GM12878 (cell line): Measurements from ENCODE around the gene SCGB3A2. TPM values are rescaled to one million over a fixed set of nuclear protein-coding genes. Genes with fewer than 3 reads are reported as not detected.

ENCODE experiments used
- ATAC-seq: fragments of 200-7000 bp; cut with Tn5 transposase; 3 replicates; pipeline ENCODE4 v1.9.1; 2020; ENCODE audit warnings: mild to moderate bottlenecking, moderate library complexity
- BruUV-seq: library from RNA; stranded (reverse); fragments of 400-500 nt; replicated peaks from 2 replicates; lab custom pipeline; 2021; lab: Mats Ljungman, UMichigan
- CTCF ChIA-PET: fragments of 300-600 bp; sonication (Branson Sonifier 250); formaldehyde crosslinking; extraction: SDS; loops from one replicate; lab custom pipeline; 2021; ENCODE audit warnings: inconsistent platforms; lab: Yijun Ruan, JAX
- POLR2A ChIA-PET: fragments of 350-600 bp; formaldehyde crosslinking; extraction: SDS; loops from one replicate; lab custom pipeline; 2021; ENCODE audit warnings: inconsistent platforms; lab: Charles Lee
- RAD21 ChIA-PET: fragments of 300-600 bp; sonication (Branson Sonifier 250); formaldehyde crosslinking; loops from one replicate; lab custom pipeline; 2023; ENCODE audit warnings: antibody characterized with exemption; ENCODE audit not compliant: unreplicated experiment; lab: Charles Lee
- SMC1A ChIA-PET: fragments of 300-600 bp; sonication (Branson Sonifier 250); formaldehyde crosslinking; loops from one replicate; lab custom pipeline; 2023; ENCODE audit not compliant: unreplicated experiment, uncharacterized antibody; lab: Charles Lee
- DNase-seq: peaks from one replicate; pipeline ENCODE4 v3.0.0-alpha.2; 2011; ENCODE audit warnings: low read depth, low spot score
- FAIRE-seq: peaks from 3 replicates; lab custom pipeline; 2011; peaks lifted over from hg19 to GRCh38; lab: Jason Lieb, UNC
- H2AFZ ChIP-seq: 2 replicates; pipeline ENCODE4 v1.6.0; 2011; ENCODE audit warnings: low read depth, low read length, control low read depth; ENCODE audit not compliant: control insufficient read depth
- H3K27ac ChIP-seq: 2 replicates; pipeline ENCODE4 v1.5.1; 2011; ENCODE audit warnings: control low read depth; ENCODE audit not compliant: control insufficient read depth, insufficient read depth
- H3K27me3 ChIP-seq, 2 experiments: replicated peaks in 1 of 2; 2 replicates each; pipeline versions ENCODE4 v1.6.0 to v1.6.1; 2011; ENCODE audit warnings: low read length in 1 of 2; ENCODE audit not compliant: control insufficient read depth in 2 of 2, insufficient read depth in 2 of 2
- H3K36me3 ChIP-seq, 2 experiments: 2 replicates each; pipeline ENCODE4 v1.5.1; 2011; ENCODE audit warnings: low read length in 1 of 2; ENCODE audit not compliant: control insufficient read depth in 2 of 2, insufficient read depth in 2 of 2
- H3K4me1 ChIP-seq: 2 replicates; pipeline ENCODE4 v1.6.1; 2011; ENCODE audit warnings: mild to moderate bottlenecking, low read length, moderate library complexity, mixed read lengths; ENCODE audit not compliant: control insufficient read depth, insufficient read depth
- H3K4me2 ChIP-seq: 2 replicates; pipeline ENCODE4 v1.6.0; 2011; ENCODE audit warnings: control low read depth; ENCODE audit not compliant: control insufficient read depth, insufficient read depth
- H3K4me3 ChIP-seq: fragments of 200-600 bp; sonication (generic); 2 replicates; pipeline ENCODE4 v1.5.1; 2016
- H3K79me2 ChIP-seq: 2 replicates; pipeline ENCODE4 v1.6.0; 2011; ENCODE audit warnings: low read length; ENCODE audit not compliant: control insufficient read depth, insufficient read depth
- H3K9ac ChIP-seq: 2 replicates; pipeline ENCODE4 v1.8.0; 2011; ENCODE audit warnings: low read length, control low read depth, mixed read lengths; ENCODE audit not compliant: control insufficient read depth, insufficient read depth
- H3K9me3 ChIP-seq: replicated peaks from 3 replicates; pipeline ENCODE4 v1.5.1; 2011; ENCODE audit warnings: mild to moderate bottlenecking, low read length; ENCODE audit not compliant: control insufficient read depth, insufficient read depth
- H4K20me1 ChIP-seq: 2 replicates; pipeline ENCODE4 v1.6.0; 2011; ENCODE audit not compliant: control insufficient read depth, insufficient read depth
- CUX1 ChIP-seq: IDR thresholded peaks from 2 replicates; pipeline ENCODE4 v1.6.1; 2012; ENCODE audit warnings: improper control_type of control experiment, low read depth, low read length; ENCODE audit not compliant: insufficient replicate concordance
- EGR1 ChIP-seq, 2 experiments: IDR thresholded peaks; 1 replicate in 1 of 2; 2 replicates in 1 of 2; pipeline ENCODE4 v1.6.1; 2011 to 2012; ENCODE audit warnings: low read depth in 2 of 2, low read length in 2 of 2, borderline replicate concordance in 1 of 2, mild to moderate bottlenecking in 1 of 2, moderate library complexity in 1 of 2
- ELK1 ChIP-seq: IDR thresholded peaks from 2 replicates; pipeline ENCODE4 v1.6.1; 2012; ENCODE audit warnings: low read depth, low read length, improper control_type of control experiment
- GABPA ChIP-seq: IDR thresholded peaks from 2 replicates; pipeline ENCODE4 v1.6.1; 2014; ENCODE audit warnings: antibody characterized with exemption, low read depth, mild to moderate bottlenecking, inconsistent platforms
- NFIC ChIP-seq: IDR thresholded peaks from 2 replicates; pipeline ENCODE4 v1.6.1; 2012; ENCODE audit warnings: low read depth, mild to moderate bottlenecking, inconsistent platforms, low read length, moderate library complexity
- NFXL1 ChIP-seq: fragments of 450-650 bp; IDR thresholded peaks from 2 replicates; pipeline ENCODE4 v1.6.1; 2017; ENCODE audit warnings: antibody characterized with exemption, mild to moderate bottlenecking, borderline replicate concordance
- STAT1 ChIP-seq: fragments of 450-650 bp; conservative IDR thresholded peaks from 2 replicates; pipeline ENCODE4 v1.6.1; 2014; ENCODE audit warnings: antibody characterized with exemption, mild to moderate bottlenecking
- ZNF592 ChIP-seq: fragments of 450-650 bp; IDR thresholded peaks from 2 replicates; pipeline ENCODE4 v1.6.1; 2017; ENCODE audit warnings: mild to moderate bottlenecking, moderate library complexity
- in situ Hi-C: fragments of 300-500 bp; cut with MboI; formaldehyde crosslinking; loops from 9 replicates; pipeline ENCODE4 v1.14.3; 2018; ENCODE audit warnings: mixed read lengths
- intact Hi-C: fragments of 100-400 bp; cut with micrococcal nuclease; formaldehyde crosslinking; loops from one replicate; pipeline ENCODE4 v1.14.2; 2022; ENCODE audit not compliant: unreplicated experiment
- polyA plus RNA-seq, 11 experiments: library from polyadenylated mRNA; depleted of rRNA in 4 of 11; unstranded in 6 of 11; stranded (reverse) in 5 of 11; fragments of >200 nt; fragmentation: Nextera tagmentation in 4 of 11; fragmentation: Illumina TruSeq in 1 of 11; extraction: Ambion mirVana in 4 of 11; extraction: Trizol in 1 of 11; gene quantifications; 1 replicate in 1 of 11; 2 replicates in 10 of 11; pipeline versions ENCODE4 v1.2.1 to v1.2.3, GENCODE V29; 2011 to 2016; ENCODE audit warnings: inconsistent platforms in 2 of 11, missing spikeins in 2 of 11, low read depth in 1 of 11
- total RNA-seq, 4 experiments: library from RNA; depleted of rRNA in 3 of 4; stranded (reverse); fragments of >200 nt in 3 of 4; fragmentation: Illumina TruSeq in 1 of 4; extraction: Trizol in 1 of 4; gene quantifications; 2 replicates each; pipeline versions ENCODE4 v1.2.1 to v1.2.3, GENCODE V29; 2013 to 2021

The SCGB3A2 gene
- total and polyA plus RNA-seq, 10 of the 15 experiments (the other 5 are each of a cell fraction or from before 2014, with no cell fraction given) = 0.24 TPM; not detected in 9

- BruUV-seq = no TSS peak
- H3K79me2 ChIP-seq = no peaks in the 10 kb centered on the region
- no peak overlapping the region for H3K4me2 ChIP-seq
- no peak for DNase-seq
- no peaks in the 10 kb centered on the region for H4K20me1 ChIP-seq
- CTCF ChIA-PET = interaction anchor here (2.7 kb wide), 1 partner anchor 202 kb away, joined by 9 read pairs; no protein-coding TSS in a partner anchor
- intact Hi-C loops = no loop called here
- no peak overlapping the region for H3K9ac ChIP-seq
- H3K4me3 ChIP-seq = no peak overlapping the region
- no peaks in the 10 kb centered on the region for H3K36me3 ChIP-seq
- no peak for FAIRE-seq
- SMC1A ChIA-PET = interaction anchor here (1.1 to 1.2 kb wide), 2 partner anchors 17 to 202 kb away, joined by 3 to 5 read pairs; no protein-coding TSS in a partner anchor
- no peaks in the 10 kb centered on the region for H3K9me3 ChIP-seq
- H3K27ac ChIP-seq = no peak overlapping the region
- H3K27me3 ChIP-seq = no peaks in the 10 kb centered on the region; a peak in 1 of 4 replicates
- POLR2A ChIA-PET = no interaction called here
- TF ChIP-seq STAT1 = no peak
- TF ChIP-seq CUX1 = no peak
- TF ChIP-seq EGR1 (IDR thresholded peaks at IDR 0.05; ENCODE audit: borderline replicate concordance in 1 of 2, low read depth in 2 of 2, low read length in 2 of 2) = no peak
- TF ChIP-seq NFIC = no peak
- no peak for TF ChIP-seq ELK1
- TF ChIP-seq NFXL1 = no peak
- no peak for TF ChIP-seq GABPA
- no peak for TF ChIP-seq ZNF592
- H2AFZ ChIP-seq = no peak overlapping the region
- RAD21 ChIA-PET = no interaction called here
- ATAC-seq = no peak
- no peaks in the 10 kb centered on the region for H3K4me1 ChIP-seq
- in situ Hi-C loops = no loop called here
These were observed 48.5 kb upstream of the SCGB3A2 start for GRCh38 chr5:147830035-147830434.
